Mononuclear cell (primary cell): ENCODE data around the gene SUMF1. TPM values are rescaled to one million over a fixed set of nuclear protein-coding genes. Genes with fewer than 3 reads are reported as not detected.

Experiments used
- H3K27me3 ChIP-seq: 2 replicates; pipeline ENCODE4 v1.6.0; 2011; ENCODE audit warnings: low read length, control low read depth; ENCODE audit not compliant: insufficient read depth
- H3K4me1 ChIP-seq: 2 replicates; pipeline ENCODE4 v1.5.1; 2011; ENCODE audit warnings: mild to moderate bottlenecking, low read length, control low read depth; ENCODE audit not compliant: insufficient read depth
- H3K4me3 ChIP-seq: 2 replicates; pipeline ENCODE4 v1.5.1; 2011; ENCODE audit warnings: mild to moderate bottlenecking, low read length, moderate library complexity
- H3K9me3 ChIP-seq: 2 replicates; pipeline ENCODE4 v1.5.1; 2011; ENCODE audit warnings: low read depth, mild to moderate bottlenecking, control low read depth, low read length
- total RNA-seq: library from RNA; depleted of rRNA; stranded (reverse); fragments of >200 nt; gene quantifications from one replicate; pipeline ENCODE4 v1.2.3, GENCODE V29; 2012

Gene SUMF1
- total RNA-seq, 1 donor = 31.7 TPM

- Histone ChIP-seq H3K4me1 (peaks cover 5% of the 10 kb centered on the region), H3K4me3 (no peak overlapping the region), H3K27me3 (no peaks in the 10 kb centered on the region), H3K9me3 (no peaks in the 10 kb centered on the region)
Measured at GRCh38 chr3:4320096-4320911, 146.8 kb downstream of the SUMF1 start.

- Histone ChIP-seq H3K9me3 (no peaks in the 10 kb centered on the region), H3K4me3 (no peak overlapping the region), H3K27me3 (no peaks in the 10 kb centered on the region), H3K4me1 (no peaks in the 10 kb centered on the region)
Measured at GRCh38 chr3:4314688-4315087, 152.4 kb downstream of the SUMF1 start.

DNA sequence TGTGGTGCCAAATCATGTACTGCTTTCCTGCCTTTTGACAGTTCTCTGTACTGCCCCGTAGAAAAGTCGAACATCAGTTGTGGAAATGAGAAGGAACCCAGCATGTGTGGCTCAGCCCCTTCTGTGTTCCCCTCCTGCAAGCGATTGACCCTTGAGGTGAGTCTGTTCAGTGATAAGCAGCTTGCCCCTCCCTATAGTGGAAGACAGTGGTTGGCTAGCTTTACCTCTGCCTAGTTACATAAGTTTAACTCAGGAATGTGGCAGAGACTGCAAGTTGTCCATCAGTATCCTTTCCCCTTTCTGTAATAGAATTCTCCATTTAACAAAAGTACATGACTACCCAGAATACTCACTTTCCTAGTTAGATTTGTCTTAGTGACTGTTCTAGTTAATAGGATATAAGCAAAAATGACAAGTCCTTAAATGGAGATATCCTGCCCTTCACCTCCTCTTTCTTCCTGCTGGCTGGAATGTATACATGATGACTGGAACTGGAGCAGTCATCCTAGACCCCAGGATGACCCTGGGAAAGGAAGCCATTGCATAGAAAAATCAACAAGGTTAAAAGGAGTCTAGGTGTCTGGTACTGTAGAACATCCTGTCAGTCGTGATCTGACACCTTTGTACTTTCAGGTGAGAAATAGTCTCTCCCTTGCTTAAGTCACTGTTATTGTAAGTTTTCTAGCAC is 153.3 kb downstream of the SUMF1 start:
- Histone ChIP-seq H3K9me3 (no peaks in the 10 kb centered on the region), H3K27me3 (no peaks in the 10 kb centered on the region), H3K4me3 (no peak overlapping the region), H3K4me1 (peaks cover 5% of the 10 kb centered on the region)

DNA sequence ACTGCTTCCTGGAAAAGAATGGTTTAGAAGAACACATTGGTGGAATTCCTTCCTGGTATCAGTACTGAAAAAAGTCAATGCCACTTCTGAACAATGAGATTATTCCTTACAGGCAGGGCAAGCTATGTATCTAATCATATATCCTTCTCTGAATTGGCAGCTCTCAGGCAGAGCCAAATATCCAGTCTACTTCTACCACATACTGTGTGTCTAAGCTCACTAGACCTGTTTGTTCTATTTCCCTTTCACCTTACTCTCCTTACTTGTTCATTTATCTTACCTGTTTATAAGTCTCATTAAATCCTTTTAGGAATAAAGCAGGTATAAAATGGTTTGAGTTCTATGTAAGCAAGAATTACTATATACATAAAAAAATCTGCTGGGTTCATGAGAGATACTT is 155.6 kb downstream of the SUMF1 start:
- peaks cover 5% of the 10 kb centered on the region for H3K4me1 ChIP-seq
- H3K9me3 ChIP-seq = no peaks in the 10 kb centered on the region
- no peak overlapping the region for H3K4me3 ChIP-seq
- no peaks in the 10 kb centered on the region for H3K27me3 ChIP-seq

Other genes with a start within 250 kb of the SUMF1 start
- 9.2 TPM for gene SETMAR, start 163.9 kb downstream of the SUMF1 start, total RNA-seq
- 116 TPM for gene ITPR1, start 26.1 kb upstream of the SUMF1 start, total RNA-seq